Measurements from ENCODE around the gene ICE1. TPM values are rescaled to one million over a fixed set of nuclear protein-coding genes. Genes with fewer than 3 reads are reported as not detected.
A peak's percentile ranks its signal among the peaks of the same experiment; 100 is the strongest.

ICE1 gene
- total and polyA plus RNA-seq, 9 of the 15 experiments (the other 6 are each of a cell fraction or from before 2014, with no cell fraction given): 4.9 to 47.4 (median 28.2) TPM

- no peak for TF ChIP-seq POU5F1 (IDR thresholded peaks at IDR 0.05; ENCODE audit: borderline replicate concordance, low read depth, low read length, partially characterized antibody)
- TF ChIP-seq TARDBP (IDR thresholded peaks at IDR 0.05): no peak
- no peak for TF ChIP-seq KHSRP (IDR thresholded peaks at IDR 0.05)
Observed at GRCh38 chr5:5420251-5420650, 2.2 kb upstream of the ICE1 start (continued).

DNA sequence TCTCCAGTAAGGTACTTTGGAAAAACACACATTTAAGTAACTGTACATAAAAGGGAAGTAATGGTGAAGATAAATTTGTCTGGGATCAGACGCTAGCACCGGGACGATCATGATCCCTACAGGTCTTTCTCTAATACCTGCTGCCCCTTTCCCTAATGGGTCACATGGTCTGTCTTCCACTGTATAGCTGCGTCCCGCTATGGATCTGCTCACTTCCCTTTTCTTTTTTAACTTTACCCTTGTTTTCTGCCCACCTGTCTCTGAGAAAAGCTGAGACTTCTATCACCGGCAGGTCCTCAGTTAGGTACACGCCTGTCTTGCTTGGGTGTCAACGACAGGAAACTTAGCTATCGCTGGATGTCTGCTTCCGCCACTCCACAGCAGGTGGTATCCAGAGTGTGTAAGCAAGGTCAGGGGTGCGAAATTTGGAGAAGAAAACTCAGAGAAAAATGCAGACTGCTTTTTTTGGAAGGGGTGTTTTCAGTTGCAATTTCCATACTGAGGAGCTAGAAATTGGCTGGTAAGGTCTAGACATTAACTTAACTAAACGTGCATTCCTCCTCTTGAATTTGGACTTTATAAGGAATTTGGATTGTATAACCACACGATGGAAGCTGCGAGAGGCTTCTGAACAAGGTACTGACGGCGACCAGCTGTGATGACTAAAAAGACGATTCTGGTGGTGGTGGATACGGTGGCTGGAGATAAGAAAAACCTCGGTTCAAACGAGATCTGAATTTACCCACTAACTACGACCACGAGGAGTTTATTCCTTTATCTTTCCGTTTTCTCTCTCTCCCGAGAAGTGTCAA lies 1.1 kb upstream of the ICE1 start:
- Histone ChIP-seq H3K4me1 (replicated peaks in 1 of 2; ENCODE audit: control insufficient read depth in 2 of 2, insufficient read depth in 2 of 2, low read length in 2 of 2) (peaks cover 18 to 24% of the 10 kb centered on the region in 2 experiments), H4K20me1 (replicated peaks; ENCODE audit: control insufficient read depth, insufficient read depth, low read length) (peaks cover 10% of the 10 kb centered on the region; the same call in 1 of the 2 replicates), H3K4me3 (peak overlapping the region; percentile 99), H3K27me3 (ENCODE audit: control insufficient read depth in 2 of 2, insufficient read depth in 2 of 2, low read length in 2 of 2) (peaks cover 0 to under 1% of the 10 kb centered on the region in 2 experiments; a peak in 1 of 5 replicates), H3K36me3 (ENCODE audit: control insufficient read depth, insufficient read depth, low read length) (peaks cover 17% of the 10 kb centered on the region; the same call in 2 of the 3 replicates), H2AFZ (ENCODE audit: low read depth, low read length) (peak overlapping the region; percentile 99), H3K9me3 (replicated peaks; ENCODE audit: control insufficient read depth, insufficient read depth, low read depth, low read length) (no peaks in the 10 kb centered on the region), H3K79me2 (ENCODE audit: control insufficient read depth, insufficient read depth, low read length) (peaks cover 38% of the 10 kb centered on the region), H3K9ac (ENCODE audit: insufficient read depth in 1 of 2, low read depth in 2 of 2, low read length in 2 of 2) (peak overlapping the region; percentile 90 to 93), H3K4me2 (ENCODE audit: insufficient read depth, low read length) (peak overlapping the region; percentile 85), H3K27ac (ENCODE audit: extremely low read depth, low read depth, low read length) (peak overlapping the region; percentile 100), H3K9me1 (ENCODE audit: control insufficient read depth, insufficient read depth, low read length) (peaks cover 4% of the 10 kb centered on the region)
- intact Hi-C loops (cut with micrococcal nuclease): no loop called here
- WGBS (ENCODE audit: insufficient coverage, low coverage, missing lambda C conversion rate): 2% methylated on average over 24 of the region's 24 CpGs
- ChIA-PET CTCF (ENCODE audit: low intra/inter-chr PET ratio) (interaction anchor here (0.7 kb wide), 1 partner anchor 554 kb away, joined by 3 read pairs; no protein-coding TSS in a partner anchor), POLR2A (interaction anchor here (0.7 to 3.1 kb wide), 7 partner anchors 9 to 556 kb away, joined by 3 to 13 read pairs (median 3); no protein-coding TSS in a partner anchor)
- BruUV-seq (replicated peaks): TSS peak; percentile 78
- ATAC-seq: peak; percentile 48
- DNase-seq (ENCODE audit: extremely low read depth in 1 of 4, low spot score in 3 of 4): peak; percentile 47 to 74 (median 51)
- no peak for FAIRE-seq
- in situ Hi-C loops (cut with MboI): loop anchor here (25.0 kb wide), 1 partner anchor 534 kb away; no protein-coding TSS in a partner anchor
- 0 out of 2 replicates have a peak, but pooled peaks have one; percentile 9 for TF ChIP-seq STAT5A (IDR thresholded peaks at IDR 0.05; ENCODE audit: borderline replicate concordance, low read length)
- no peak for TF ChIP-seq TFAM (CRISPR knock-in tag; conservative IDR thresholded peaks at IDR 0.05)
- TF ChIP-seq, protein P1, sequence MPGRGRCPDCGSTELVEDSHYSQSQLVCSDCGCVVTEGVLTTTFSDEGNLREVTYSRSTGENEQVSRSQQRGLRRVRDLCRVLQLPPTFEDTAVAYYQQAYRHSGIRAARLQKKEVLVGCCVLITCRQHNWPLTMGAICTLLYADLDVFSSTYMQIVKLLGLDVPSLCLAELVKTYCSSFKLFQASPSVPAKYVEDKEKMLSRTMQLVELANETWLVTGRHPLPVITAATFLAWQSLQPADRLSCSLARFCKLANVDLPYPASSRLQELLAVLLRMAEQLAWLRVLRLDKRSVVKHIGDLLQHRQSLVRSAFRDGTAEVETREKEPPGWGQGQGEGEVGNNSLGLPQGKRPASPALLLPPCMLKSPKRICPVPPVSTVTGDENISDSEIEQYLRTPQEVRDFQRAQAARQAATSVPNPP (IDR thresholded peaks at IDR 0.05; ENCODE audit: borderline replicate concordance, insufficient read depth, insufficient read length): no peak
- TF ChIP-seq ZBTB40 (IDR thresholded peaks at IDR 0.05): peak; percentile 53
- TF ChIP-seq ZBTB40 (CRISPR knock-in tag; IDR thresholded peaks at IDR 0.05): no peak
- TF ChIP-seq ILK (tag; IDR thresholded peaks at IDR 0.05; ENCODE audit: borderline replicate concordance, low read depth): no peak

Data from K562 (cell line).